NCI-H82 (cell line): ENCODE data around the gene TNFAIP1.
"Not testable (repeated sequence)": the region's sequence is repeated elsewhere in the genome, so short reads cannot be mapped to it uniquely, and the experiment has no call there.

Experiments
- DNase-seq: peaks from one replicate; lab custom pipeline; 2025; lab: John Stamatoyannopoulos, UW

Gene TNFAIP1

GRCh38 chr17:28335201-28335958, at the start of gene TNFAIP1, which contains the start of gene IFT20:
TNFAIP1 (plus strand) TSS chr17:28335761; CDS start chr17:28339522, 3,761 bp downstream.
IFT20 (minus strand) TSS chr17:28335472; CDS start chr17:28331985, 3,487 bp downstream.
- DNase-seq: peak; percentile 100

DNA sequence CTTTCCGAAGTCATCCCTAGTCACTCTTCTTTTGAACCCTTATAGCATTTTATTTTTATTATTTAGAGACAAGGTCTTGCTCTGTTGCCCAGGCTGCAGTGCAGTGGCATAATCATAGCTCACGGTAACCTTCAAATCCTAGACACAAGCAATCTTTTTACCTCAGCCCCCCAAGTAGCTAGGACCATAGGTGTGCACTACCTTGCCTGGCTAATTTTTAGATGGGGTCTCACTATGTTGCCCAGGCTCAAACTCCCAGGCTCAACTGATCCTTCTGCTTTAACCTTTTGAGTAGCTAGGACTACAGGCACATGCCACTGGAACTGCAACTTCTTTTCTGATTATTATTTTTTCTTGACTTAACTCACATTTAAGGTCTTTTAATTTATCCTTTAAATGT, 49.6 kb upstream of the TNFAIP1 start:
- DNase-seq: no peak

DNA sequence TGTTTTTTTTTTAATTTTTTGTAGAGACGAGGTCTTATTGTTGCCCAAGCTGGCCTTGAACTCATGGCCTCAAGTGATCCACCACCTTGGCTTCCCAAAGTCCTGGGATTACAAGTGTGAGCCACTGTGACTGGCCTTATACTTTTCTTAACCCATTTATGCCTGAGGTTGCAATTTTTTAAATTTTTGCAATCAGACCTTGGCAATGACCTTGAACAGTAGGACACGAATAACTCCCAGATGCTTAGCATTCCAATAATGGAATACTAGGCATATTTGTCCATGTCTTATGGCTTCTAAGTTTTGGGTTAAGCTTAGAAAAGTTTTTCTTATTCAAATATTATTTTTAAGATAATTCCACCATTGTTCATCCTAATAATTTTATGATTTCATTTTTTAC, 44.9 kb upstream of the TNFAIP1 start:
- DNase-seq: no peak

DNA sequence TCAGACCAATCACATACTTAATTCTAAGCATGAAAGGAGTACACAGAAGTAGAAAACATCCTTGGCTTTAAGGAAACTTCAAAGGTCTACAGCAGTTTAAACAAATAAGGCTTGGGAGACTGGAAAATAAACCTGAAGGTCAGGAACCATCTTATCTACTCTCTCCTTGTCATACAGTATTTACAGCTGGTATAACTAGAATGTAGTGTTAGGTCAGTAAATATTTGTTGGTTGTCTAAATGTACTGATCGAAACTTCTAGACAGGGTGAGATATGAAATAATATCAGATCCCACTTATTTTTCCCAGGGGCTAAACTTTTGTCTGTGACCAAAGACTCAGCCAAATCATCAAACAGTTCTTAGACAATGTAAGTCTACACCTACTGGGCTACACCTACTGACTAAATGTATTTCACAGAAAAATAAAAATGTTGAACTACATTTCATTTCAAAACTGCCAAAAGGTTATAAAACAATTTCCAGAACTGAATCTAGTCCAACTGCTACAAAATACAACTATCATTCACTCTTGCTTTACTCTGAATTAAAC, 43.7 kb upstream of the TNFAIP1 start:
- no peak for DNase-seq

GRCh38 chr17:28292878-28293277, 42.7 kb upstream of the TNFAIP1 start:
- DNase-seq: not testable (repeated sequence)

DNA sequence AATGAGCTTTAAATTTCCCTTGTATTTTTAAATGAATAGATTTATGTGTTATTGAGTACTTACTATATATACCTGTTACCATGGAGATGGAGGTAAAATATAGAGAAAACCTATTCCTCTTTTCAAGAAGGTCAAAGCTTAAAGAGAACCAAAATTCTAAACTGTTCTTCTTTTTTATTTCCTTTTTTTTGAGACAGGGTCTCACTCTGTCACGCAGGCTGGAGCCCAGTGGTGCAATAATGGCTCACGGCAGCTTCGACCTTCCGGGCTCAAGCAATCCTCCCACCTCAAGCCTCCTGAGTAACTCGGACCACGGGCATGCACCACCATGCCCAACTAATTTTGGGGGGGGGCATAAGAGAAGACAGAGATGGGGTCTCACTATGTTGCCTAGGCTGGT, 41.6 kb upstream of the TNFAIP1 start:
- DNase-seq: no peak

GRCh38 chr17:28295677-28296578, 39.6 kb upstream of the TNFAIP1 start:
- no peak for DNase-seq

- DNase-seq: no peak
These were observed 37.1 kb upstream of the TNFAIP1 start for GRCh38 chr17:28298449-28298848.

DNA sequence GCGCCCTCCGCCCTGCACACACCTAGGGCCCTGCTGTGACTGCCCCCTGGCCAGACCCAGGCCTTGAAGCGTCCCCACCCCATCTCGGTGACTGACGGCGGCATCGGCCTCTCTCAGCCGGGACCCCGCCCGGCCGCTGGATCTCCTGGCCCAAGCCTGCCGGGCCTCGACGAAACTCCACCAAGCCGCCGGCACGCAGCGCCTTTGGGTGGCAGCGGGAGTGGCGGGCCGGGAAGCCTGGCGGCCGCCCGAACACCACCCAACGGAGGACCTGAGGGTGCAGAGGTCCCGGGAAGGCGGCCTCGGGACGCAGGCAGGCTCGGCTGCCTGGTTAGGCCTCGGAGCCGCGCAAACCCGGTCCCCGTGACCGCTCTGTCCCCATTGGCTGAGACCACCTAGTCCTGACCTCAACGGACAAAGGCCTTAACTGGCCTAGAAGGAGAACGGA, 28.6 kb upstream of the TNFAIP1 start:
- DNase-seq: no peak

DNA sequence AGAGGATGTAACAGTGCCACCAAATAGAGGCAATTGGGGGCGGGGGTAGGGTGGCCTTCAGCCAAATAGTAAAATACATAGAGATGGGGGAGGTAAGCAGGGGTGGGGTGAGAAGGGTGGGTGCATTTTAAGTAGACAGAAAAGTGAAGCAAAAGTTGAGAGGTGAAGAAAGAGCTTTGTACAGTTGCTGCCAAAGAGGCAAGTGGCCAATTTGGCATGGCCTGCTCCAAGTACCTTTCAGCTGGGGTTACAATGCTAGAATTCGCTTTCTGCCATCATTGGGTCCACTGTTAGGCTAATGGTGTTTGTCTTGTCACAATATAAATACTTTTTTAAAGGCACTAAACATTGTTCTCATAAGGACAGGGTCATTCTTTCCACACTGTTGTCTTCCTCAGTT, 21.7 kb upstream of the TNFAIP1 start:
- DNase-seq: no peak

GRCh38 chr17:28315846-28316705, 19.5 kb upstream of the TNFAIP1 start:
- no peak for DNase-seq

DNA sequence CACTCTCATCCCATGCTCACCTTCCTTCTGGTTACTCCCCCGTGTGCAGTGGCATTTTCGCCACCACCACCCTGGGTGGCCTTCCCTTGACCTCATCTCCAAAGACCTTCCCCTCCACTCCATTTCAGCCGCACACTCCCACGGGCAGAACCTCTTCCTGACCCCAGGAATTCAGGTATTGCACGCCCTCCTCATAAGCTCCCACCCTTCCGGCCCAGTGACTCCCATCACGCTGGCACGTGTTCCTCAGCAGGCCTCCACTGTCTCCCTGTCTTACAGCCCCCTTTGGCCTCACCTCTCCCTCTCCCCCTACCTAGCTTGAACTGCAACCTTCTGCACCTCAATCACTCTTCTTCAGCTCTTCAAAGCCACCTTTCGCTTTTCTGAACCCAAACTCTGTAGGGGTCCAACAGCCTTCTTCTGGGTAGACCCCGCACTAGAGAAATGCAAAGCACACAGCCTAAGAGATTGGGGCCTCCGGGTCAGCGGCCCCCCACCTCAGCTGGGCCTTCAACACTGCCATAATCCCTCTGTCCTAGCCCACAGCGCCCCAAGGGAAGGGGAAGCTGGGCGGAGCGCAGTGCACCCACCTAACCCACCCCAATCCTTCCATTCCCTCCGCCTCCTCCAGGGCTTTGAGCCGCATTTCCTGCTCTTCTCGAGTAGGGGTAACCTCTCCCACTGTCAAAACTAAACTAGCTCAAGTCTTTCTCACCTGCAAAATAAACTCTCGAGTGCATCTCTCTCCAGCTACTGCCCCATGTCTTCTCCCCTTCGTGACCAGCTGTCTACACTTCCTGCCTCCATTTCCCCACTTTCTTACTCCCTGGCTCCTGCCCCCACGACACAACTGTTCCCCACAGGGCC, 18.2 kb upstream of the TNFAIP1 start:
- DNase-seq: peak; percentile 53

DNA sequence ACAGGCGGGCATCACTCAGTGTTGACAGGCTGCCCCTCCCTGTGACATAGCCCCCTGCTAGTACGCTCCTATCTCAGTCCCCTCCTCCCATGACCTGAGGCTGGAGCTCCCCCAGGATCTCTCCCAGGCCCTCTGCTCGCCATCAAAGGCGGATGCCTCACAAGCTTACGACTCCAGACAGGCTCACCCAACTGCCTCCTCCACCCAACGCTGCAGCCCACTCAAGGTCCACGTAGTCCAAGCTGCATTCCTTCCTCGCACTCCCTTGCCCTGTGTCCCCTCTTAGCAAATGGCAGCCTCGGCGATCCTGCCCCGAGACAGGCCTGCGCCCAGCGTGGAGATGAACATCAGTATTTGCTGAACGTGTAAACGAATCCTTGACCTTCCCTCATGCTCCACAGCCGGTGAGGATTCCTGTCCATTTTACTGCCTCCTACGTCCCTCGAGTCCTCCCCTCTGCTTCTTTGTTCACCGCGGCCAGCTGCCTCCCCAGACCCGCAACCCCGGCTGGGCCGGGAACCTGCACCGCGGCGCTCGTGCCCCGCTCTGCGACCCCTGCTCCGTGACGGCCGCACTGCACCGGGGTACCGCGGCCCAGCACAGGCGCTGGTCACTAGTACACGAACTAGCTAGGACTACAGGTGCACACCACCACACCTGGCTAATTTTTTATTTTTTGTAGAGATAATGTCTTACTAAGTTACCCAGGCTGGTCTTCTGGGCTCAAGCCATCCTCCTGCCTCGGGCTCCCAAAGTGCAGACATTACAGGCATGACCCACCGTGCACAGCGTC, 17.4 kb upstream of the TNFAIP1 start:
- DNase-seq: peak; percentile 64

- DNase-seq: peak; percentile 100
These were observed 16.6 kb upstream of the TNFAIP1 start, which contains the start of gene TMEM97 for GRCh38 chr17:28318759-28319597. TMEM97 (plus strand) TSS chr17:28319200; CDS start chr17:28319240, 40 bp downstream.

- no peak for DNase-seq
These were observed 16.0 kb upstream of the TNFAIP1 start for GRCh38 chr17:28319598-28319935.

GRCh38 chr17:28320215-28321061, 15.1 kb upstream of the TNFAIP1 start:
- peak; percentile 22 for DNase-seq

DNA sequence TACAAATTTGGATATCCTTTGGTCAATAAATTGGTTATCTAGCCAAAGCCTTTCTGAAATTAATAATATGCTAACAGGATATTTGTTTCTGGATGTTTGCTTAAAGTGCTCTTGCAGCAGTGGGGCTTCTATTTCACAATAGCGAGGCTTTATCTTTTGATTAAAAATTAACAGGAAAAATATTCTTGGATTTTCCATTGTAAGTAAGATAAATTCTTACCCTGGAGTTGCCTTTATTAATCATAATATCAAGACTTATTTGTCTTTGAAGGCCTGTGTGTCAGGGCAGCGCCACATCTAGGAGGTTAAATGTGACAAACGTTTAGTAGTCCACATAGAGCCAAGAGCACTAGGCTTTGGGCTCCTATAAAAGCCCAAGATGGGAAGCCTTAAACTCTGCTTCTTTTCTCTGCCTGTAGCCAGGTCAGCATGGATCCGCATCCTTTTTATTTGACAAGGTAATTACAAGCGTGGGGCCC, 11.3 kb upstream of the TNFAIP1 start:
- peak; percentile 33 for DNase-seq

GRCh38 chr17:28324781-28325180, 10.8 kb upstream of the TNFAIP1 start:
- DNase-seq: no peak
